A549 (cell line): ENCODE measurements around the gene ITFG2. TPM values are rescaled to one million over a fixed set of nuclear protein-coding genes. Genes with fewer than 3 reads are reported as not detected.

Experiments used
- ATAC-seq, 2 experiments: fragments of 200-7000 bp in 1 of 2; fragments of >200 bp in 1 of 2; cut with Nextera tagmentation in 1 of 2; cut with Tn5 transposase in 1 of 2; 3 replicates each; pipeline versions ENCODE4 v1.8.0 to v1.9.1; 2018 to 2020; ENCODE audit warnings: mild to moderate bottlenecking in 1 of 2, moderate library complexity in 1 of 2
- CTCF ChIA-PET: fragments of 300-600 bp; sonication (Branson Sonifier 250); formaldehyde crosslinking; extraction: SDS; loops from one replicate; lab custom pipeline; 2021; ENCODE audit warnings: antibody characterized with exemption, inconsistent platforms; lab: Yijun Ruan, JAX
- POLR2A ChIA-PET: fragments of 350-600 bp; formaldehyde crosslinking; extraction: SDS; loops from one replicate; lab custom pipeline; 2021; ENCODE audit warnings: antibody characterized with exemption, inconsistent platforms; lab: Yijun Ruan, JAX
- DNase-seq, 2 experiments: peaks; one replicate each; pipeline versions ENCODE4 v3.0.0 to v3.0.0-alpha.2; 2011 to 2016; ENCODE audit warnings: low read depth in 1 of 2, low spot score in 1 of 2
- FAIRE-seq: peaks from 2 replicates; lab custom pipeline; 2011; peaks lifted over from hg19 to GRCh38; lab: Jason Lieb, UNC
- H3K27ac ChIP-seq, 2 experiments: fragments of >200 bp; sonication (Bioruptor Twin); formaldehyde crosslinking; 3 replicates each; pipeline ENCODE4 v1.5.1; 2016 to 2017
- H3K4me1 ChIP-seq: fragments of >200 bp; sonication (Bioruptor Twin); formaldehyde crosslinking; 3 replicates; pipeline ENCODE4 v1.6.1; 2016
- H3K4me2 ChIP-seq: fragments of >200 bp; sonication (Bioruptor Twin); formaldehyde crosslinking; 3 replicates; pipeline ENCODE4 v1.6.1; 2016
- H3K4me3 ChIP-seq: fragments of >200 bp; sonication (Bioruptor Twin); formaldehyde crosslinking; 3 replicates; pipeline ENCODE4 v1.5.1; 2016
- H3K9me3 ChIP-seq: fragments of >200 bp; sonication (Bioruptor Twin); formaldehyde crosslinking; 3 replicates; pipeline ENCODE4 v1.6.1; 2016
- ATOH8 ChIP-seq: fragments of 250-450 bp; sonication (Bioruptor Pico); IDR thresholded peaks from 2 replicates; pipeline ENCODE4 v1.5.0; 2020; ENCODE audit warnings: low read depth, mild to moderate bottlenecking, moderate library complexity
- CBX2 ChIP-seq: fragments of 200-600 bp; sonication (generic); IDR thresholded peaks from 2 replicates; pipeline ENCODE4 v1.6.1; 2016; ENCODE audit warnings: low read depth, mild to moderate bottlenecking, borderline replicate concordance
- ESRRA ChIP-seq: fragments of 150-350 bp; IDR thresholded peaks from 2 replicates; pipeline ENCODE4 v1.6.1; 2014; ENCODE audit warnings: mild to moderate bottlenecking, low read length, borderline replicate concordance
- FOXS1 ChIP-seq: fragments of 250-450 bp; sonication (Bioruptor Pico); IDR thresholded peaks from 2 replicates; pipeline ENCODE4 v1.5.0; 2020; ENCODE audit warnings: mild to moderate bottlenecking, moderate library complexity
- HDAC2 ChIP-seq: fragments of 200-600 bp; sonication (generic); IDR thresholded peaks from 2 replicates; pipeline ENCODE4 v1.6.1; 2016
- HOXA7 ChIP-seq: fragments of 250-450 bp; sonication (Bioruptor Pico); IDR thresholded peaks from 2 replicates; pipeline ENCODE4 v1.5.0; 2020; ENCODE audit warnings: mild to moderate bottlenecking, moderate library complexity
- HOXB13 ChIP-seq: fragments of 250-450 bp; sonication (Bioruptor Pico); IDR thresholded peaks from 2 replicates; pipeline ENCODE4 v1.5.0; 2020; ENCODE audit warnings: low read depth, mild to moderate bottlenecking, moderate library complexity
- JUN ChIP-seq, 2 experiments: fragments of >200 bp; sonication (Bioruptor Twin); formaldehyde crosslinking; IDR thresholded peaks; 2 replicates in 1 of 2; 3 replicates in 1 of 2; pipeline ENCODE4 v1.6.1; 2016 to 2017
- KDM5A ChIP-seq: fragments of 200-600 bp; sonication (generic); IDR thresholded peaks from 2 replicates; pipeline ENCODE4 v1.6.1; 2016; ENCODE audit warnings: antibody characterized with exemption, mild to moderate bottlenecking
- MYC ChIP-seq: IDR thresholded peaks from 2 replicates; pipeline ENCODE4 v1.6.1; 2012; ENCODE audit warnings: mild to moderate bottlenecking, inconsistent platforms, low read length, improper control_type of control experiment, borderline replicate concordance
- NR3C1 ChIP-seq: fragments of >200 bp; sonication (Bioruptor Twin); formaldehyde crosslinking; IDR thresholded peaks from 3 replicates; pipeline ENCODE4 v1.6.1; 2017
- POLR2A ChIP-seq: IDR thresholded peaks from 2 replicates; pipeline ENCODE4 v1.6.1; 2012; ENCODE audit warnings: mild to moderate bottlenecking, low read length
- POLR2AphosphoS2 ChIP-seq: conservative IDR thresholded peaks from 2 replicates; pipeline ENCODE4 v1.6.1; 2012; ENCODE audit warnings: low read length, improper control_type of control experiment, inconsistent platforms
- RFX5 ChIP-seq: fragments of 450-650 bp; IDR thresholded peaks from 2 replicates; pipeline ENCODE4 v1.7.1; 2014; ENCODE audit warnings: antibody characterized with exemption, mild to moderate bottlenecking, moderate library complexity
- ZC3H11A ChIP-seq: fragments of 450-650 bp; IDR thresholded peaks from 2 replicates; pipeline ENCODE4 v1.6.1; 2014; ENCODE audit warnings: antibody characterized with exemption, mild to moderate bottlenecking
- ZFP36 ChIP-seq: fragments of 450-650 bp; IDR thresholded peaks from 2 replicates; pipeline ENCODE4 v1.6.1; 2014; ENCODE audit warnings: borderline replicate concordance; ENCODE audit not compliant: partially characterized antibody
- WGBS: methylation state at CpG from one replicate; pipeline ENCODE4 v1.1.6; 2017; ENCODE audit errors: missing lambda C conversion rate; 5-methylcytosine and 5-hydroxymethylcytosine counted together
- polyA plus RNA-seq, 4 experiments: library from polyadenylated mRNA; depleted of rRNA in 3 of 4; stranded (reverse); fragments of >200 nt; fragmentation: RNase III in 1 of 4; extraction: RNeasy Plus Mini Kit Qiagen cat#74134 plus additional on column Dnase treatment in 1 of 4; gene quantifications; 2 replicates in 3 of 4; 3 replicates in 1 of 4; pipeline ENCODE4 v1.2.3, GENCODE V29; 2011 to 2017
- TF ChIP-seq, protein P1 (sequence below): fragments of 200-600 bp; sonication (generic); IDR thresholded peaks from 2 replicates; pipeline ENCODE4 v1.6.1; 2016; ENCODE audit warnings: antibody characterized with exemption, mild to moderate bottlenecking, moderate library complexity
- TF ChIP-seq, protein P2 (sequence below): fragments of 150-350 bp; IDR thresholded peaks from 2 replicates; pipeline ENCODE4 v1.6.1; 2014; ENCODE audit warnings: low read depth, mild to moderate bottlenecking, low read length

ITFG2 gene
- polyA plus RNA-seq, 2 of the 4 experiments (the other 2 are of a cell fraction), result 17.5 to 23.7 TPM

GRCh38 chr12:2833810-2834209 lies 21.3 kb downstream of the ITFG2 start:
- no peaks in the 10 kb centered on the region for H3K9me3 ChIP-seq
- DNase-seq, result no peak
- TF ChIP-seq HOXB13 (CRISPR knock-in tag) (no peak), MYC (no peak), KDM5A (no peak)
- TF ChIP-seq, all 56 proteins: peak for 0
- no peak for ATAC-seq
- Histone ChIP-seq H3K4me1 (no peaks in the 10 kb centered on the region), H3K27ac (no peak overlapping the region), H3K4me2 (no peak overlapping the region), H3K4me3 (no peak overlapping the region)
- CTCF ChIA-PET, result interaction anchor here (1.0 to 3.1 kb wide), 5 partner anchors 11 to 200 kb away, joined by 3 to 12 read pairs (median 3); no protein-coding TSS in a partner anchor
- POLR2A ChIA-PET, result no interaction called here
- FAIRE-seq, result no peak
- WGBS, result 79% methylated on average over 9 of the region's 9 CpGs

GRCh38 chr12:2834581-2835491 lies 22.4 kb downstream of the ITFG2 start, which contains the start of gene NRIP2:
Gene NRIP2 (minus strand): TSS chr12:2835035. CDS start chr12:2834983, 52 bp downstream.
- no peaks in the 10 kb centered on the region for H3K9me3 ChIP-seq
- no peak; a peak in 2 of 6 replicates for ATAC-seq
- CTCF ChIA-PET, result interaction anchor here (1.4 to 3.2 kb wide), 4 partner anchors 9 to 199 kb away, joined by 3 to 18 read pairs (median 4); no protein-coding TSS in a partner anchor
- H3K27ac ChIP-seq, result no peak within 1 kb of the TSS
- DNase-seq, result no peak
- H3K4me2 ChIP-seq, result no peak within 1 kb of the TSS
- no peak for FAIRE-seq
- 84% methylated on average over 32 of the region's 32 CpGs for WGBS
- no peak within 1 kb of the TSS for H3K4me3 ChIP-seq
- POLR2A ChIA-PET, result no interaction called here
- no peaks in the 10 kb centered on the region for H3K4me1 ChIP-seq
- TF ChIP-seq JUN (IDR thresholded peaks at IDR 0.05) (no peak), HOXA7 (no peak), ZFP36 (no peak), ESRRA (no peak), ZC3H11A (no peak), ATOH8 (CRISPR knock-in tag) (no peak), POLR2A (no peak), FOXS1 (no peak), HDAC2 (no peak), POLR2AphosphoS2 (no peak), CBX2 (no peak), RFX5 (no peak)
- TF ChIP-seq, protein P1, sequence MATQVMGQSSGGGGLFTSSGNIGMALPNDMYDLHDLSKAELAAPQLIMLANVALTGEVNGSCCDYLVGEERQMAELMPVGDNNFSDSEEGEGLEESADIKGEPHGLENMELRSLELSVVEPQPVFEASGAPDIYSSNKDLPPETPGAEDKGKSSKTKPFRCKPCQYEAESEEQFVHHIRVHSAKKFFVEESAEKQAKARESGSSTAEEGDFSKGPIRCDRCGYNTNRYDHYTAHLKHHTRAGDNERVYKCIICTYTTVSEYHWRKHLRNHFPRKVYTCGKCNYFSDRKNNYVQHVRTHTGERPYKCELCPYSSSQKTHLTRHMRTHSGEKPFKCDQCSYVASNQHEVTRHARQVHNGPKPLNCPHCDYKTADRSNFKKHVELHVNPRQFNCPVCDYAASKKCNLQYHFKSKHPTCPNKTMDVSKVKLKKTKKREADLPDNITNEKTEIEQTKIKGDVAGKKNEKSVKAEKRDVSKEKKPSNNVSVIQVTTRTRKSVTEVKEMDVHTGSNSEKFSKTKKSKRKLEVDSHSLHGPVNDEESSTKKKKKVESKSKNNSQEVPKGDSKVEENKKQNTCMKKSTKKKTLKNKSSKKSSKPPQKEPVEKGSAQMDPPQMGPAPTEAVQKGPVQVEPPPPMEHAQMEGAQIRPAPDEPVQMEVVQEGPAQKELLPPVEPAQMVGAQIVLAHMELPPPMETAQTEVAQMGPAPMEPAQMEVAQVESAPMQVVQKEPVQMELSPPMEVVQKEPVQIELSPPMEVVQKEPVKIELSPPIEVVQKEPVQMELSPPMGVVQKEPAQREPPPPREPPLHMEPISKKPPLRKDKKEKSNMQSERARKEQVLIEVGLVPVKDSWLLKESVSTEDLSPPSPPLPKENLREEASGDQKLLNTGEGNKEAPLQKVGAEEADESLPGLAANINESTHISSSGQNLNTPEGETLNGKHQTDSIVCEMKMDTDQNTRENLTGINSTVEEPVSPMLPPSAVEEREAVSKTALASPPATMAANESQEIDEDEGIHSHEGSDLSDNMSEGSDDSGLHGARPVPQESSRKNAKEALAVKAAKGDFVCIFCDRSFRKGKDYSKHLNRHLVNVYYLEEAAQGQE, result no peak
- TF ChIP-seq, all 56 proteins: peak for 0

DNA sequence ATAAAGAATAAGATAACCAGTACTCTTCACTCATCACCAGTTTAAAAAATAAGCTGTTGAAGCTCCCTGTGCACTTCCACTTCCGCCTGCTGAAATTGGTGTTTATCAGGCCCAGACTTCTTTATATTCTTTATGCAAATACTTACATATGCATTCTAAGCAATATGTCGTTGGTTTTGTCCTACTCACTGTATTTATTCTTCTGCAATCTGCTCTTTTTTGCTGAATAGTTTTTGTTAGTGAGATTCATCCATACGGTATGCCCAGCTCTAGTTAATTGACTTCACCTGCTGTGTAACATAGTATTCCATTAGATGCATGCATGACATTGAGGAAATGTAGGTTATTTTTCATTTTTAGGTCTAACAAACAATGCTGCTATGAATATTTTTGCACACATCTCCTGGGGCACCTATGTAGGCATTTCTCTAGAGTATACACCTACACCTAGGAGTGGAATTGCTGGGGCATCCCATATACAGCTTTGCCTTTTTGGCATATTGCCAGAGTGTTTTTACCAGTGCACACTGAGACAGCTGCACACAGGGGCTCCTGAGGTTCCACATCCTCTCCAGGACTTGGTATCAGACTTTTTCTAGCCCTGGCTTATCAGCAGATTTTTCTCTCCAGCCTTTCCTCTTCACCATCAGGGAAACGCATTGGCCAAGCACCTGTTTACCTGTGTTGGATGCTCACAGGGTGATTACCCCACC lies 23.4 kb downstream of the ITFG2 start:
- H3K27ac ChIP-seq, result no peak overlapping the region
- 87% methylated on average over 4 of the region's 4 CpGs for WGBS
- TF ChIP-seq POLR2AphosphoS2 (no peak), NR3C1 (no peak), JUN (IDR thresholded peaks at IDR 0.05) (no peak), MYC (no peak)
- TF ChIP-seq, protein P2, sequence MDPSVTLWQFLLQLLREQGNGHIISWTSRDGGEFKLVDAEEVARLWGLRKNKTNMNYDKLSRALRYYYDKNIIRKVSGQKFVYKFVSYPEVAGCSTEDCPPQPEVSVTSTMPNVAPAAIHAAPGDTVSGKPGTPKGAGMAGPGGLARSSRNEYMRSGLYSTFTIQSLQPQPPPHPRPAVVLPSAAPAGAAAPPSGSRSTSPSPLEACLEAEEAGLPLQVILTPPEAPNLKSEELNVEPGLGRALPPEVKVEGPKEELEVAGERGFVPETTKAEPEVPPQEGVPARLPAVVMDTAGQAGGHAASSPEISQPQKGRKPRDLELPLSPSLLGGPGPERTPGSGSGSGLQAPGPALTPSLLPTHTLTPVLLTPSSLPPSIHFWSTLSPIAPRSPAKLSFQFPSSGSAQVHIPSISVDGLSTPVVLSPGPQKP, result no peak
- ChIA-PET POLR2A (no interaction called here), CTCF (interaction anchor here (1.1 to 3.2 kb wide), 4 partner anchors 10 to 108 kb away, joined by 3 to 18 read pairs (median 3); no protein-coding TSS in a partner anchor)
- DNase-seq, result no peak
- no peak overlapping the region for H3K4me3 ChIP-seq
- no peak for FAIRE-seq
- no peak overlapping the region for H3K4me2 ChIP-seq
- no peak for ATAC-seq
- no peaks in the 10 kb centered on the region for H3K9me3 ChIP-seq
- no peaks in the 10 kb centered on the region for H3K4me1 ChIP-seq
